Measurements from ENCODE around the gene RFT1. TPM values are rescaled to one million over a fixed set of nuclear protein-coding genes. Genes with fewer than 3 reads are reported as not detected.

The RFT1 gene
- total and polyA plus RNA-seq, 2 experiments from 2014 or later, result 11.3 to 13.3 TPM

DNA sequence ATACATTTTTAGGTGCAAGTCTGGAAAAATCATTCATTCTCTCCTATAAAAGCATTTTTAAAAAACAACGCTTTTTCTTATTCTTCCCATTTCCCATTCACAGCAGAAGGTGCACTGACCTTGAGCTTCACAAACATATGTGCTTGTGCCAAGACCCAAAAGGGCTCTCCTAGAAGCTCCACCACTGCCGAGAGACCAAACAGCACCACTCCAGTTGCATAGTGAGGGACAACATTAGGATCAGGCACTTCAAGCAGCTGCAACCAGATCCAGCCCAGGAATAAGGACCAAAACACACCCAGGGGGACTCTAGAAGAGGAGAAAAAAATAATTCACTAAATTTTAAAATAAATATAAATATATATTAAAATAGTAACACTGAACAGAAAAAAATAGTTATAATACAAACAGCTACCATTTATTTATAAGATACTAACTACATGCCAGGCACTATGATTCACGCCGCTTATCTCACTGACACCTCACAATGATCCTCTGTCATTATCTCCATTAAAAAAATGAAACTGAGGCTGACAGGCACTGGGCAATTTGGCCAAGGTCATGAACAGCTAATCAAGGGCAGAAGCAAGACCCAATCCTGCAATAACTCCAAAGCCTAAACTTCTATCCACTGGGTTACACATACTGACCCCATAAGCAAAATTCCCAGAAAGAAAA, 7.8 kb downstream of the RFT1 start:
- Histone ChIP-seq H3K36me3 (ENCODE audit: insufficient read depth) (peaks cover 27% of the 10 kb centered on the region), H3K4me2 (no peak overlapping the region), H3K4me1 (ENCODE audit: insufficient read depth) (no peaks in the 10 kb centered on the region), H4K20me1 (replicated peaks; ENCODE audit: insufficient read depth) (peaks cover 5% of the 10 kb centered on the region; the same call in 1 of the 2 replicates), H3K4me3 (no peak overlapping the region), H3K27me3 (ENCODE audit: insufficient read depth) (no peaks in the 10 kb centered on the region), H3K27ac (ENCODE audit: low read depth) (no peak overlapping the region), H2AFZ (no peak overlapping the region), H3K79me2 (replicated peaks; ENCODE audit: insufficient read depth) (no peaks in the 10 kb centered on the region), H3F3A (replicated peaks; ENCODE audit: low read depth) (no peaks in the 10 kb centered on the region), H3K9me2 (ENCODE audit: insufficient read depth) (no peaks in the 10 kb centered on the region)
- peaks cover 2% of the 10 kb centered on the region for H3K27me3 Mint-ChIP-seq (ENCODE audit: insufficient read depth, low read depth, poor library complexity)
- DNase-seq (ENCODE audit: low spot score), result no peak
- TF ChIP-seq, protein P1, sequence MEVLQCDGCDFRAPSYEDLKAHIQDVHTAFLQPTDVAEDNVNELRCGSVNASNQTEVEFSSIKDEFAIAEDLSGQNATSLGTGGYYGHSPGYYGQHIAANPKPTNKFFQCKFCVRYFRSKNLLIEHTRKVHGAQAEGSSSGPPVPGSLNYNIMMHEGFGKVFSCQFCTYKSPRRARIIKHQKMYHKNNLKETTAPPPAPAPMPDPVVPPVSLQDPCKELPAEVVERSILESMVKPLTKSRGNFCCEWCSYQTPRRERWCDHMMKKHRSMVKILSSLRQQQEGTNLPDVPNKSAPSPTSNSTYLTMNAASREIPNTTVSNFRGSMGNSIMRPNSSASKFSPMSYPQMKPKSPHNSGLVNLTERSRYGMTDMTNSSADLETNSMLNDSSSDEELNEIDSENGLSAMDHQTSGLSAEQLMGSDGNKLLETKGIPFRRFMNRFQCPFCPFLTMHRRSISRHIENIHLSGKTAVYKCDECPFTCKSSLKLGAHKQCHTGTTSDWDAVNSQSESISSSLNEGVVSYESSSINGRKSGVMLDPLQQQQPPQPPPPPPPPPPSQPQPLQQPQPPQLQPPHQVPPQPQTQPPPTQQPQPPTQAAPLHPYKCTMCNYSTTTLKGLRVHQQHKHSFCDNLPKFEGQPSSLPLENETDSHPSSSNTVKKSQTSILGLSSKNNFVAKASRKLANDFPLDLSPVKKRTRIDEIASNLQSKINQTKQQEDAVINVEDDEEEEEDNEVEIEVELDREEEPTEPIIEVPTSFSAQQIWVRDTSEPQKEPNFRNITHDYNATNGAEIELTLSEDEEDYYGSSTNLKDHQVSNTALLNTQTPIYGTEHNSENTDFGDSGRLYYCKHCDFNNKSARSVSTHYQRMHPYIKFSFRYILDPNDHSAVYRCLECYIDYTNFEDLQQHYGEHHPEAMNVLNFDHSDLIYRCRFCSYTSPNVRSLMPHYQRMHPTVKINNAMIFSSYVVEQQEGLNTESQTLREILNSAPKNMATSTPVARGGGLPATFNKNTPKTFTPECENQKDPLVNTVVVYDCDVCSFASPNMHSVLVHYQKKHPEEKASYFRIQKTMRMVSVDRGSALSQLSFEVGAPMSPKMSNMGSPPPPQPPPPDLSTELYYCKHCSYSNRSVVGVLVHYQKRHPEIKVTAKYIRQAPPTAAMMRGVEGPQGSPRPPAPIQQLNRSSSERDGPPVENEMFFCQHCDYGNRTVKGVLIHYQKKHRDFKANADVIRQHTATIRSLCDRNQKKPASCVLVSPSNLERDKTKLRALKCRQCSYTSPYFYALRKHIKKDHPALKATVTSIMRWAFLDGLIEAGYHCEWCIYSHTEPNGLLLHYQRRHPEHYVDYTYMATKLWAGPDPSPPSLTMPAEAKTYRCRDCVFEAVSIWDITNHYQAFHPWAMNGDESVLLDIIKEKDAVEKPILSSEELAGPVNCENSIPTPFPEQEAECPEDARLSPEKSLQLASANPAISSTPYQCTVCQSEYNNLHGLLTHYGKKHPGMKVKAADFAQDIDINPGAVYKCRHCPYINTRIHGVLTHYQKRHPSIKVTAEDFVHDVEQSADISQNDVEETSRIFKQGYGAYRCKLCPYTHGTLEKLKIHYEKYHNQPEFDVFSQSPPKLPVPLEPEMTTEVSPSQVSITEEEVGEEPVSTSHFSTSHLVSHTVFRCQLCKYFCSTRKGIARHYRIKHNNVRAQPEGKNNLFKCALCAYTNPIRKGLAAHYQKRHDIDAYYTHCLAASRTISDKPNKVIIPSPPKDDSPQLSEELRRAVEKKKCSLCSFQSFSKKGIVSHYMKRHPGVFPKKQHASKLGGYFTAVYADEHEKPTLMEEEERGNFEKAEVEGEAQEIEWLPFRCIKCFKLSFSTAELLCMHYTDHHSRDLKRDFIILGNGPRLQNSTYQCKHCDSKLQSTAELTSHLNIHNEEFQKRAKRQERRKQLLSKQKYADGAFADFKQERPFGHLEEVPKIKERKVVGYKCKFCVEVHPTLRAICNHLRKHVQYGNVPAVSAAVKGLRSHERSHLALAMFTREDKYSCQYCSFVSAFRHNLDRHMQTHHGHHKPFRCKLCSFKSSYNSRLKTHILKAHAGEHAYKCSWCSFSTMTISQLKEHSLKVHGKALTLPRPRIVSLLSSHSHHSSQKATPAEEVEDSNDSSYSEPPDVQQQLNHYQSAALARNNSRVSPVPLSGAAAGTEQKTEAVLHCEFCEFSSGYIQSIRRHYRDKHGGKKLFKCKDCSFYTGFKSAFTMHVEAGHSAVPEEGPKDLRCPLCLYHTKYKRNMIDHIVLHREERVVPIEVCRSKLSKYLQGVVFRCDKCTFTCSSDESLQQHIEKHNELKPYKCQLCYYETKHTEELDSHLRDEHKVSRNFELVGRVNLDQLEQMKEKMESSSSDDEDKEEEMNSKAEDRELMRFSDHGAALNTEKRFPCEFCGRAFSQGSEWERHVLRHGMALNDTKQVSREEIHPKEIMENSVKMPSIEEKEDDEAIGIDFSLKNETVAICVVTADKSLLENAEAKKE (CRISPR knock-in tag; IDR thresholded peaks at IDR 0.05), result no peak
- TF ChIP-seq, protein P2, sequence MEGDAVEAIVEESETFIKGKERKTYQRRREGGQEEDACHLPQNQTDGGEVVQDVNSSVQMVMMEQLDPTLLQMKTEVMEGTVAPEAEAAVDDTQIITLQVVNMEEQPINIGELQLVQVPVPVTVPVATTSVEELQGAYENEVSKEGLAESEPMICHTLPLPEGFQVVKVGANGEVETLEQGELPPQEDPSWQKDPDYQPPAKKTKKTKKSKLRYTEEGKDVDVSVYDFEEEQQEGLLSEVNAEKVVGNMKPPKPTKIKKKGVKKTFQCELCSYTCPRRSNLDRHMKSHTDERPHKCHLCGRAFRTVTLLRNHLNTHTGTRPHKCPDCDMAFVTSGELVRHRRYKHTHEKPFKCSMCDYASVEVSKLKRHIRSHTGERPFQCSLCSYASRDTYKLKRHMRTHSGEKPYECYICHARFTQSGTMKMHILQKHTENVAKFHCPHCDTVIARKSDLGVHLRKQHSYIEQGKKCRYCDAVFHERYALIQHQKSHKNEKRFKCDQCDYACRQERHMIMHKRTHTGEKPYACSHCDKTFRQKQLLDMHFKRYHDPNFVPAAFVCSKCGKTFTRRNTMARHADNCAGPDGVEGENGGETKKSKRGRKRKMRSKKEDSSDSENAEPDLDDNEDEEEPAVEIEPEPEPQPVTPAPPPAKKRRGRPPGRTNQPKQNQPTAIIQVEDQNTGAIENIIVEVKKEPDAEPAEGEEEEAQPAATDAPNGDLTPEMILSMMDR (conservative IDR thresholded peaks at IDR 0.05; ENCODE audit: low read depth in 2 of 2), result no peak
- TF ChIP-seq CREB1 (CRISPR knock-in tag; IDR thresholded peaks at IDR 0.05; ENCODE audit: low read depth) (no peak), EZH2phosphoT487 (IDR thresholded peaks at IDR 0.05; ENCODE audit: unreplicated experiment) (no peak), ZNF331 (CRISPR knock-in tag; IDR thresholded peaks at IDR 0.05; ENCODE audit: low read depth) (no peak), JUNB (IDR thresholded peaks at IDR 0.05; ENCODE audit: unreplicated experiment) (no peak), STAT1 (IDR thresholded peaks at IDR 0.05; ENCODE audit: unreplicated experiment) (no peak), ZNF114 (CRISPR knock-in tag; IDR thresholded peaks at IDR 0.05) (no peak)
- TF ChIP-seq, protein P3, sequence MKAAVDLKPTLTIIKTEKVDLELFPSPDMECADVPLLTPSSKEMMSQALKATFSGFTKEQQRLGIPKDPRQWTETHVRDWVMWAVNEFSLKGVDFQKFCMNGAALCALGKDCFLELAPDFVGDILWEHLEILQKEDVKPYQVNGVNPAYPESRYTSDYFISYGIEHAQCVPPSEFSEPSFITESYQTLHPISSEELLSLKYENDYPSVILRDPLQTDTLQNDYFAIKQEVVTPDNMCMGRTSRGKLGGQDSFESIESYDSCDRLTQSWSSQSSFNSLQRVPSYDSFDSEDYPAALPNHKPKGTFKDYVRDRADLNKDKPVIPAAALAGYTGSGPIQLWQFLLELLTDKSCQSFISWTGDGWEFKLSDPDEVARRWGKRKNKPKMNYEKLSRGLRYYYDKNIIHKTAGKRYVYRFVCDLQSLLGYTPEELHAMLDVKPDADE (IDR thresholded peaks at IDR 0.05), result no peak
- H3K9me3 Mint-ChIP-seq, result no peaks in the 10 kb centered on the region
- H3K4me3 Mint-ChIP-seq, result no peak overlapping the region
- peaks cover 51% of the 10 kb centered on the region for H3K36me3 Mint-ChIP-seq (ENCODE audit: low read depth)
- no peaks in the 10 kb centered on the region for H3K4me1 Mint-ChIP-seq
- no peak for ATAC-seq
- H3K27ac Mint-ChIP-seq, result no peak overlapping the region
